ENCODE results near the gene SLC66A3.

GRCh38 chr2:11161747-11162146 is 6.5 kb downstream of the SLC66A3 start:
- TF ChIP-seq YY1 (IDR thresholded peaks at IDR 0.05; ENCODE audit: low read depth) (no peak), TAF1 (IDR thresholded peaks at IDR 0.05; ENCODE audit: low read depth) (no peak), CREB1 (IDR thresholded peaks at IDR 0.05; ENCODE audit: low read depth) (no peak)
- TF ChIP-seq, protein P1, sequence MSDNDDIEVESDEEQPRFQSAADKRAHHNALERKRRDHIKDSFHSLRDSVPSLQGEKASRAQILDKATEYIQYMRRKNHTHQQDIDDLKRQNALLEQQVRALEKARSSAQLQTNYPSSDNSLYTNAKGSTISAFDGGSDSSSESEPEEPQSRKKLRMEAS (IDR thresholded peaks at IDR 0.05) = no peak

All from Ishikawa (cell line).